ENCODE measurements around the gene WASF1. TPM values are rescaled to one million over a fixed set of nuclear protein-coding genes. Genes with fewer than 3 reads are reported as not detected.
"Not testable (repeated sequence)": the region's sequence is repeated elsewhere in the genome, so short reads cannot be mapped to it uniquely, and the experiment has no call there.

The WASF1 gene
- total RNA-seq, 2 experiments from 2014 or later, result 4.2 to 4.6 TPM

DNA sequence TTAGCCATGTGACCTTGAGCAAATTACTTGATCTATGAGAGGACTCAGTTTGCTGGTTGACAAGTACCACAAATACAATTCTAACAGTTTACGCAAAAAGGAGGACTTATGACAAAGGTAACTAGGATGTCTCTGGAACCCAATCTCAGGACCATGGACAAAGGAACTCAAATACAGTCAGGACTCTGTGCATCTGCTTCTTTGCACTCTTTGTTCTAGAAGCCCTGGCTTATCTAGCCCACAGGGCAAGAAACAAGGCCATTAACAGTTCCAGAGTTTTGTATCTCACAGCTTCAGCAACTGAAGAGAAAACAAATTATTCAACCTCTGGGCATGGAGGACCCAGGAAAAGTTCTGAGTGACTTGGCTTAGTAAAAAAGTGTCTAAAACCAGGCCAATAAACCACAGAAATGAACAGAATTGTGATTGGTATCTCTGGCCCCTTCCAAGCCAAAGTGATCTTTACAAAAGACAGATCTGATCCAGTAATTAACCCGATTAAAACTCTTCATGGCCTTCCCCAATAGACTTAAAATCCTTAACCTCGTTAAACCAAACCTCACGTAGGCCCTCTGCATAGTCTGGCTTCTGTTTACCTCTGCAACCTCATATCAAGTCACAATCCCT lies 5.9 kb downstream of the WASF1 start:
- no peaks in the 10 kb centered on the region for H3K9me3 Mint-ChIP-seq (ENCODE audit: low read depth)
- no peak overlapping the region for H3K4me3 Mint-ChIP-seq
- DNase-seq (no peak), ATAC-seq (no peak)
- no peaks in the 10 kb centered on the region for H3K36me3 Mint-ChIP-seq (ENCODE audit: low read depth)
- no peak overlapping the region for H3K27ac Mint-ChIP-seq
- peaks cover 3% of the 10 kb centered on the region for H3K4me1 Mint-ChIP-seq
- peaks cover 25% of the 10 kb centered on the region for H3K27me3 Mint-ChIP-seq
- ChIA-PET POLR2A (no interaction called here), CTCF (no interaction called here)
- intact Hi-C loops (cut with DNase I, micrococcal nuclease), result no loop called here

DNA sequence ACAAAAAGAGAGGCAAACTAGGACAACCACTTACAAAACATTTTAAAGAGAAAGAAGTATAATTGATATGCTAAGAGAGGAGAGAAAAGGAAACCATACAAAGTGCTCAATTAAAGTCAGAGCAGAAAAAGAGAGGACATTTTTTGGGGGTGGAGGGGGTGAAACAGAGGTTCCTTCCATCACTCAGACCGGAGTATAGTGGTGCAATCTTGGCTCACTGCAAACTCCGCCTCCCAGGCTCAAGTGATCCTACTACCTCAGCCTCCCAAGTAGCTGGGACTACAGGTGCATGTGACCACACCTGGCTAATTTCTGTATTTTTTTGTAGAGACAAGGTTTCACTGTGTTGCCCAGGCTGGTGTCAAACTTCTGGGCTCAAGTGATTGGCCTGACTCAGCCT lies 9.4 kb downstream of the WASF1 start:
- no peaks in the 10 kb centered on the region for H3K36me3 Mint-ChIP-seq (ENCODE audit: low read depth)
- H3K4me1 Mint-ChIP-seq, result no peaks in the 10 kb centered on the region
- peaks cover 23% of the 10 kb centered on the region for H3K27me3 Mint-ChIP-seq
- ChIA-PET CTCF (no interaction called here), POLR2A (no interaction called here)
- no peaks in the 10 kb centered on the region for H3K9me3 Mint-ChIP-seq (ENCODE audit: low read depth)
- DNase-seq, result no peak
- intact Hi-C loops (cut with DNase I, micrococcal nuclease), result no loop called here
- no peak overlapping the region for H3K4me3 Mint-ChIP-seq
- ATAC-seq, result no peak
- H3K27ac Mint-ChIP-seq, result no peak overlapping the region

DNA sequence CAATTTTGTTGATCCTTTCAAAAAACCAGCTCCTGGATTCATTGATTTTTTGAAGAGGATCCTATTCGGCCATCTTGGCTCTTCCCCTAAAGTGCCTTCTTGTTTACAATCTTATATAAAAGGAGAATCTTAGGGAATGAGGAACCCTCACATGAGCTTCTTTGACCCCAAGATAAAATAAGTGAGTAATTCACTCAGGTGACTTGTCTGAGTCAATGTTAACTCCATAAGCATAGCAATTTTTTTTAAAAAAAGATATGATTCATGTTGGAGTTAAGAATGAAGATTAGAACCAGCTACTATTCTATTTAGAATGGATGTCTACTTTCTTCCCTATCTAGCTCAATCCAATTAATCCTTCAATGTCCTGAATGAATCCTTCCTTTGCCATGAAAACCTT lies 21.0 kb downstream of the WASF1 start:
- H3K4me3 Mint-ChIP-seq, result no peak overlapping the region
- CTCF ChIA-PET, result interaction anchor here (1.1 kb wide), 1 partner anchor 8 kb away, joined by 3 read pairs; no protein-coding TSS in a partner anchor
- DNase-seq, result no peak
- H3K27ac Mint-ChIP-seq, result no peak overlapping the region
- intact Hi-C loops (cut with DNase I, micrococcal nuclease), result no loop called here
- H3K4me1 Mint-ChIP-seq, result no peaks in the 10 kb centered on the region
- H3K36me3 Mint-ChIP-seq (ENCODE audit: low read depth), result no peaks in the 10 kb centered on the region
- peaks cover 2% of the 10 kb centered on the region for H3K9me3 Mint-ChIP-seq (ENCODE audit: low read depth)
- H3K27me3 Mint-ChIP-seq, result peaks cover 19% of the 10 kb centered on the region
- POLR2A ChIA-PET, result no interaction called here
- ATAC-seq, result no peak

DNA sequence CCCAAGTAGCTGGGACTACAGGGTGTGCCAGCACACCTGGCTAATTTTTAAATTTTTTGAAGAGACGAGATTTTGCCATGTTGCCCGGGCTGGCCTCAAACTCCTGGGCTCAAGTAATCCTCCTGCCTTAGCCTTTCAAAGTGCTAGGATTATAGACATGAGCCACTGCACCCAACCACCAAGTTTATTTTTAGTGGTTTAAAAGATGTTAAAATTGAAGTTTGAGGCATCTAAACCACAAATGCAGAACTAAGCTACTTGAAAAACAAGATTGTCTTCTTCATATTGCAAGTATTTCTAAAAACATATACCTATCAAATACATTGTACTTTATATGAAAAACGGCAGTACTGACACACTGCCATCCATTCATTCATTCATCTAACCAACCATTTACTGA lies 31.6 kb downstream of the WASF1 start:
- H3K36me3 Mint-ChIP-seq (ENCODE audit: low read depth), result no peaks in the 10 kb centered on the region
- no peak overlapping the region for H3K4me3 Mint-ChIP-seq
- H3K4me1 Mint-ChIP-seq, result no peaks in the 10 kb centered on the region
- no peak overlapping the region for H3K27ac Mint-ChIP-seq
- ChIA-PET CTCF (no interaction called here), POLR2A (no interaction called here)
- intact Hi-C loops (cut with DNase I, micrococcal nuclease), result no loop called here
- peaks cover 4% of the 10 kb centered on the region for H3K27me3 Mint-ChIP-seq
- DNase-seq, result no peak
- no peaks in the 10 kb centered on the region for H3K9me3 Mint-ChIP-seq (ENCODE audit: low read depth)
- ATAC-seq, result no peak

DNA sequence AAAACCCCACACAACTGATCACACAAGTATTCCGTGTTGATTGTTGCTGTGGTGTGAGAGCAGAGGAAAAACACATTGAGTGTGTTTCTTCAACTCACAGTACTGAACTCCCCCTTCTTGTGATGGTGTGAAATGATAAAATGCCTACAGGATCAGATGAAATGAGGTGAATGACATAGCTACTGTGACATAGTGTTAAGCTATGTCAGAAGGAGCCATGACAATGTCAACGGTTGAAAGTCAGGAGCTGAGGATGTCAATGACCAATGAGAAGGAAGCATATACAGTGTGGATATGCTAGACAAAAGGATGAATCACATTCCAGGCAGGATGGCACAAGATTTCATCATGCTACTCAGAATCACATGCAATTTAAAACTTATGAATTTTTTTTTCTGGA lies 38.8 kb downstream of the WASF1 start:
- no peak overlapping the region for H3K4me3 Mint-ChIP-seq

DNA sequence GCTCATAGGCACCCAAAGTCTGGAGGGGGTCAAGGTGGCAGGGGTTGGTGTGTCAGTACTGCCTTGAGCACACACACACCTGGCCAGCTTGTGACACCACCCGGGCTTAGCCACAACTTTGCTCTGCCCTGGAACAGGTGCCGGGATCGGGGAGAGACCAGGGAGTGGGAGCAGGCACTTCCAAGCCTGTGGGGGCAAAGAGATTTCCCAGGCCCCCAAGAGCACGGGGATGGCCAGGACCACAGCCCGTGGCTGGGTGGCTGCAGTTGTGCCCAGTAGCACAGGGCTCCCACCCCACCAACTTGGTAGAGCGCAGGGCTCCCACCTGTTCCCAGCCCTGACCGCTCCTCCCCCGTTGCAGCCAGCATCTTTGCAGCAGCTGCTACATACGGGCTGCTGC lies 40.4 kb downstream of the WASF1 start:
- CTCF ChIA-PET, result no interaction called here
- no peaks in the 10 kb centered on the region for H3K4me1 Mint-ChIP-seq

More for the DNA sequence above, 38.8 kb downstream of the WASF1 start:
- intact Hi-C loops (cut with DNase I, micrococcal nuclease), result no loop called here
- Mint-ChIP-seq H3K9me3 (ENCODE audit: low read depth) (no peaks in the 10 kb centered on the region), H3K4me1 (no peaks in the 10 kb centered on the region), H3K27me3 (peaks cover 10% of the 10 kb centered on the region), H3K27ac (no peak overlapping the region), H3K36me3 (ENCODE audit: low read depth) (no peaks in the 10 kb centered on the region)
- ATAC-seq (no peak), DNase-seq (no peak)
- ChIA-PET CTCF (no interaction called here), POLR2A (no interaction called here)

DNA sequence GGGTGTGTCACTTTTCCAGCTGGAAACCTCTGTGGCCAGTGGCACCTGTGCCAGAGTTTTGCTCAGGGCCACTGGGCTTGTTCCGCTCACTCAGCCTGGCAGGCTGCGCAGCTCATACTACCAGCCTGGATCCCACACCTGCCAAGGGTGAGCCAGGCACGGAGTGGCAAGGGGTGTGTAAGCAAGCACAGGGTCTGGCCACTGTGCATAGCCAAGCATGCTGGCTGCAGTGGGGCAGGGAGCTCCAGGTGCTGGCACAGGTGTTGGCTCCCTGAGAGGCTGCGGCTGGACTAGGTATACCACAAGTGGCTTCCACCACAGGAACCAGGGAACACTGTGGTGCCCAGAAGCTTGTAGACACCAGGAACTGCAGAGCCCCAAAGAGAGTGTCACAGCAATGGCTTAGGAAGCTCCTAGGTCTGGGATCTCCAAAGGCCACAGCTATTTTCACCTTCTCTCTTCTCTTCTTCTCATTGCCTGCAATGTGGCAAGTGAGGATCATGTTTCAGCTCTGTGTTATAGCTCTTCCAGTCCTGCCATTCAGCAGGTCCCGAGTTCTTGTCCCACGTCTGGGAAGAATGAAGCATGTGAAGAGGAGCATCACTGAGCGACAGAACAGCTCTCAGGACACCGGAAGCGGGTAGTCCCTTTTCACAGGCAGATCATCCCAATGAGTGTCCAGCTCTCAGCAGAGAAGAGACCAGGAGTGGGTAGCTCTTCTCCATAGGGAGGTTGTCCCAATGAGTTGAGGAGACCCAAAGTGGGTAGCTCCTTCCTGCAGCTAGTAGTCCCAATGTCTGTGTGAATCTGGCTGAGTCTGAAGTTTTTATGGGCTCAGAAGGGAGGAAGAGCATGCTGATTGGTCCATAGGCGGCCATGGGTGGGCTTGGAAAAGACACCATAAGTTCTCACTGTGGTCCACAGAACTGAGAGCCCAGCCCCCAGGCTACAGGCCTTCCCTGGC lies 41.3 kb downstream of the WASF1 start:
- ATAC-seq (no peak), DNase-seq (no peak)
- ChIA-PET POLR2A (no interaction called here), CTCF (interaction anchor here (0.7 kb wide), 1 partner anchor 111 kb away, joined by 3 read pairs; no protein-coding TSS in a partner anchor)
- Mint-ChIP-seq H3K27ac (no peak overlapping the region), H3K27me3 (peaks cover 11% of the 10 kb centered on the region), H3K4me3 (no peak overlapping the region), H3K9me3 (ENCODE audit: low read depth) (peaks cover 1% of the 10 kb centered on the region), H3K36me3 (ENCODE audit: low read depth) (no peaks in the 10 kb centered on the region), H3K4me1 (no peaks in the 10 kb centered on the region)
- intact Hi-C loops (cut with DNase I, micrococcal nuclease), result no loop called here

More for the DNA sequence above, 40.4 kb downstream of the WASF1 start:
- intact Hi-C loops (cut with DNase I, micrococcal nuclease), result no loop called here
- Mint-ChIP-seq H3K27me3 (peaks cover 11% of the 10 kb centered on the region), H3K9me3 (ENCODE audit: low read depth) (no peaks in the 10 kb centered on the region), H3K36me3 (ENCODE audit: low read depth) (no peaks in the 10 kb centered on the region), H3K27ac (no peak overlapping the region), H3K4me3 (no peak overlapping the region)
- no peak for DNase-seq
- ATAC-seq, result no peak
- POLR2A ChIA-PET, result no interaction called here

DNA sequence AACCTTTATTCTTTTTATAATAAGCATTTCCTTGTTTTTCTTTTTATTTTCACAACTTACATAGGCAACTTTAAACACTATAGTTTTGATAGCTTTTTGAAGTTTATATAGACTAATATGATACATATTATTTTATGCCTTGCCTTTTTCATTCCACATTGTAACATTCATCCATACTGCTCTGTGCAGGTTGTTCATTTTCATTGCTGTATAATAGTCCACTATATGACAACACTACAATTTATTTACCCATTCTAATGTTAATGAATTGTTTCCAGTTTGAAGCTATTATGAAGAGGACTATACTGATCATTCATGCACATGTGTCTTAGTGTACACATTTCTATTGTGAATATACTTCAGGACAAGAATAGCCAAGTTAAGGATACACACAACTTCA lies 49.1 kb downstream of the WASF1 start:
- intact Hi-C loops (cut with DNase I, micrococcal nuclease), result no loop called here
- no peak overlapping the region for H3K27ac Mint-ChIP-seq
- no peaks in the 10 kb centered on the region for H3K36me3 Mint-ChIP-seq (ENCODE audit: low read depth)
- ChIA-PET POLR2A (no interaction called here), CTCF (interaction anchor here (1.0 to 1.7 kb wide), 3 partner anchors 30 to 186 kb away, joined by 3 to 6 read pairs (median 4); no protein-coding TSS in a partner anchor)
- no peak overlapping the region for H3K4me3 Mint-ChIP-seq
- peaks cover 1% of the 10 kb centered on the region for H3K9me3 Mint-ChIP-seq (ENCODE audit: low read depth)
- DNase-seq, result no peak
- H3K4me1 Mint-ChIP-seq, result no peaks in the 10 kb centered on the region
- no peak for ATAC-seq
- peaks cover 4% of the 10 kb centered on the region for H3K27me3 Mint-ChIP-seq

DNA sequence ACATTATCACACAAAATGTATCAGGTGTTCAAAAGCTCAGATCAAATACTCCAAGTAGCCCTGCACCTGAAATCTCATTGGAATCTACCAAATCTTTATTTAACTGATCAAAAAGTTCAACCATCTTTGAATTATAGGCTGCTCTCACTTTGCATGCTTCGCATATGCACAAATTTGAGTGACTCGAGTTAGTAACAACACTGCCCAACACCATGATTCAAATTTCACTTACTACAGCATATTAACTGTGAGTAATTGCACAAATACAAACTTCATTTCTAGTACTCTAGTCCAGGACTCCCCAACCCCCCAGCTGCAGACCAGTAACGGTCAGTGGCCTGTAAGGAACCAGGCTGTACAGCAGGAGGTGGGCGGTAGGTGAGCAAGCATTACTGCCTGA lies 51.1 kb downstream of the WASF1 start:
- Mint-ChIP-seq H3K9me3 (ENCODE audit: low read depth) (peaks cover 1% of the 10 kb centered on the region), H3K27me3 (peaks cover 2% of the 10 kb centered on the region), H3K36me3 (ENCODE audit: low read depth) (no peaks in the 10 kb centered on the region), H3K4me3 (no peak overlapping the region), H3K27ac (no peak overlapping the region), H3K4me1 (no peaks in the 10 kb centered on the region)
- ChIA-PET POLR2A (no interaction called here), CTCF (interaction anchor here (0.7 kb wide), 1 partner anchor 14 kb away, joined by 3 read pairs; no protein-coding TSS in a partner anchor)
- ATAC-seq, result no peak
- intact Hi-C loops (cut with DNase I, micrococcal nuclease), result no loop called here
- no peak for DNase-seq

DNA sequence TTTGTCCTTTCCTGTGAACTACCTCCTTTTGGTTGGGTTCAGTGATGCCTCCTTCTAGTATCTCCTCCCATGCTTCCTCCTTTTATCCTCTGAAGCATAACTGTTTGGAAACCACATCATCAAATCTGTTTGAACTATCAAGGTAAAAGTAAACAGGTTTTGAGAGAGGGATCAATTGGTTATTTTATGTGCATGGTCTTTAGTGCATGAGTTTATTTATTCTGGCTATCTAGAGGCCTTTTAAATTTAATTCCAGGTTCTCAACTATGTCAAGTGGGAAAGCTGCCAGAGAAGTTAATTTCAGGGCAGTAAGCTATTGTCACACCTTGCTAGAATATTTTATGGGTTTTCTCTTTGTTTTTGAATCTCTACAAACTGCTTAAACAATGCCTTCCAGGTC lies 54.1 kb downstream of the WASF1 start:
- POLR2A ChIA-PET, result no interaction called here
- Mint-ChIP-seq H3K27me3 (no peaks in the 10 kb centered on the region), H3K4me1 (no peaks in the 10 kb centered on the region), H3K9me3 (ENCODE audit: low read depth) (no peaks in the 10 kb centered on the region), H3K36me3 (ENCODE audit: low read depth) (no peaks in the 10 kb centered on the region), H3K4me3 (no peak overlapping the region), H3K27ac (no peak overlapping the region)
- no peak for ATAC-seq
- no peak for DNase-seq
- CTCF ChIA-PET, result no interaction called here
- intact Hi-C loops (cut with DNase I, micrococcal nuclease), result no loop called here

DNA sequence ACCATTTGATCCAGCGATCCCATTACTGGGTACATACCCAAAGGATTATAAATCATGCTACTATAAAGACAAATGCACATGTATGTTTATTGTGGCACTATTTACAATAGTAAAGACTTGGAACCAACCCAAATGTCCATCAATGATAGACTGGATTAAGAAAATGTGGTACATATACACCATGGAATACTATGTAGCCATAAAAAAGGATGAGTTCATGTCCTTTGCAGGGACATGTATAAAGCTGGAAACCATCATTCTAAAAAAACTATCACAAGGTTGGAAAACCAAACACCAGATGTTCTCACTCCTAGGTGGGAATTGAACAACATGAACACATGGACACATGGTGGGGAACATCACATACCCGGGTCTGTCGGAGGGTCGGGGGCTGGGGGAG lies 57.8 kb downstream of the WASF1 start:
- H3K9me3 Mint-ChIP-seq (ENCODE audit: low read depth); H3K27me3 Mint-ChIP-seq; intact Hi-C loops (cut with DNase I, micrococcal nuclease); ATAC-seq; H3K4me3 Mint-ChIP-seq; CTCF ChIA-PET; DNase-seq; H3K27ac Mint-ChIP-seq; H3K36me3 Mint-ChIP-seq (ENCODE audit: low read depth); POLR2A ChIA-PET; H3K4me1 Mint-ChIP-seq: not testable (repeated sequence)

DNA sequence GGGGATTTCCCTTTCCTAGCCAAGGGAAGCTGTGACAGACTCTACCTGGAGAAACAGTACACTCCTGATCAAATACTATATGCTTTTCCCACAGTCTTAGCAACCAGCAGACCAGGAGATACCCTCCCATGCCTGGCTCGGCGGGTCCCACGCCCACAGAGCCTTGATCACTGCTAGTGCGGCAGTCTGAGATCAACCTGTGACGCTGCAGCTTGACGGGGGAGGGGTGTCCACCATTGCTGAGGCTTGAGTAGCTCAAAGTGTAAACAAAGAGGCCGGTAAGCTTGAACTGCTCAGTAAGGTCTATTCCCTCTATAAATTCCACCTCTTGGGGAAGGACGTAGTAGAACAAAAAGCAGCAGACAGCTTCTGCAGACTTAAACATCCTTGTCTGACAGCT lies 63.2 kb downstream of the WASF1 start:
- no peak for ATAC-seq
- ChIA-PET POLR2A (no interaction called here), CTCF (no interaction called here)
- intact Hi-C loops (cut with DNase I, micrococcal nuclease), result no loop called here
- Mint-ChIP-seq H3K4me3 (no peak overlapping the region), H3K36me3 (ENCODE audit: low read depth) (no peaks in the 10 kb centered on the region), H3K27me3 (no peaks in the 10 kb centered on the region), H3K9me3 (ENCODE audit: low read depth) (no peaks in the 10 kb centered on the region), H3K27ac (no peak overlapping the region), H3K4me1 (no peaks in the 10 kb centered on the region)
- DNase-seq, result no peak

Measured in activated CD4-positive, alpha-beta T cell treated with anti-CD3 and anti-CD28 coated beads for 36 hours (primary cell).